Neutrophil (primary cell): ENCODE results near the gene PNRC2.
"Not testable (repeated sequence)": the region's sequence is repeated elsewhere in the genome, so short reads cannot be mapped to it uniquely, and the experiment has no call there.

Experiments used
- H3K27ac ChIP-seq: fragments of 200-600 bp; sonication (generic); 2 replicates; pipeline ENCODE4 v1.5.1; 2016; ENCODE audit warnings: mild to moderate bottlenecking, moderate library complexity
- H3K27me3 ChIP-seq: fragments of 200-600 bp; sonication (generic); 2 replicates; pipeline ENCODE4 v1.6.0; 2016; ENCODE audit warnings: mild to moderate bottlenecking
- H3K36me3 ChIP-seq: fragments of 200-600 bp; sonication (generic); 2 replicates; pipeline ENCODE4 v1.5.1; 2017
- H3K4me1 ChIP-seq, 2 experiments: fragments of 200-600 bp in 1 of 2; sonication (generic) in 1 of 2; 1 replicate in 1 of 2; 2 replicates in 1 of 2; pipeline versions ENCODE4 v1.5.1 to v1.6.1; 2013 to 2016; ENCODE audit warnings: low read depth in 1 of 2, low read length in 1 of 2, mild to moderate bottlenecking in 1 of 2, moderate library complexity in 1 of 2; ENCODE audit not compliant: control insufficient read depth in 1 of 2, insufficient read depth in 1 of 2
- H3K4me3 ChIP-seq, 2 experiments: fragments of 200-600 bp in 1 of 2; sonication (generic) in 1 of 2; 1 replicate in 1 of 2; 2 replicates in 1 of 2; pipeline ENCODE4 v1.5.1; 2013 to 2016; ENCODE audit warnings: low read depth in 1 of 2, low read length in 1 of 2, mild to moderate bottlenecking in 1 of 2, moderate library complexity in 1 of 2
- H3K9me3 ChIP-seq: fragments of 200-600 bp; sonication (generic); 2 replicates; pipeline ENCODE4 v1.5.1; 2016
- CTCF ChIP-seq: fragments of 200-600 bp; sonication (generic); IDR thresholded peaks from 2 replicates; pipeline ENCODE4 v1.5.1; 2016; ENCODE audit warnings: antibody characterized with exemption

Gene PNRC2

GRCh38 chr1:23979387-23979880 lies 19.8 kb downstream of the PNRC2 start:
- Histone ChIP-seq H3K9me3 (no peaks in the 10 kb centered on the region), H3K4me3 (peak overlapping the region; percentile 93 to 99), H3K27ac (peak overlapping the region; percentile 94), H3K27me3 (no peaks in the 10 kb centered on the region), H3K36me3 (peaks cover under 1% of the 10 kb centered on the region), H3K4me1 (peaks cover 20 to 27% of the 10 kb centered on the region in 2 experiments)
- TF ChIP-seq CTCF = no peak

GRCh38 chr1:23979881-23980727 lies 20.5 kb downstream of the PNRC2 start, which contains the start of gene SRSF10:
Gene SRSF10 (minus strand): TSS chr1:23980327. CDS start chr1:23980255, 72 bp downstream.
- H3K9me3 ChIP-seq = no peaks in the 10 kb centered on the region
- H3K4me1 ChIP-seq = peaks cover 20 to 27% of the 10 kb centered on the region in 2 experiments
- H3K4me3 ChIP-seq = peak within 1 kb of the TSS; percentile 93 to 99
- TF ChIP-seq CTCF = peak; percentile 72
- H3K27me3 ChIP-seq = no peaks in the 10 kb centered on the region
- H3K36me3 ChIP-seq = no peaks in the 10 kb centered on the region
- peak within 1 kb of the TSS; percentile 94 for H3K27ac ChIP-seq

- peak overlapping the region; percentile 93 to 99 for H3K4me3 ChIP-seq
- no peak for TF ChIP-seq CTCF
- peak overlapping the region; percentile 94 for H3K27ac ChIP-seq
- H3K9me3 ChIP-seq = no peaks in the 10 kb centered on the region
- H3K4me1 ChIP-seq = peaks cover 20 to 27% of the 10 kb centered on the region in 2 experiments
- H3K27me3 ChIP-seq = no peaks in the 10 kb centered on the region
- H3K36me3 ChIP-seq = no peaks in the 10 kb centered on the region
These were observed 21.1 kb downstream of the PNRC2 start for GRCh38 chr1:23980728-23981070.

GRCh38 chr1:23984417-23985186 lies 25.0 kb downstream of the PNRC2 start:
- no peaks in the 10 kb centered on the region for H3K36me3 ChIP-seq
- no peaks in the 10 kb centered on the region for H3K27me3 ChIP-seq
- H3K27ac ChIP-seq = no peak overlapping the region
- peaks cover 8 to 9% of the 10 kb centered on the region in 2 experiments for H3K4me1 ChIP-seq
- no peak for TF ChIP-seq CTCF
- H3K9me3 ChIP-seq = no peaks in the 10 kb centered on the region
- no peak overlapping the region for H3K4me3 ChIP-seq

GRCh38 chr1:23987038-23987437 lies 27.4 kb downstream of the PNRC2 start:
- not testable (repeated sequence) for H3K4me3 ChIP-seq

More at GRCh38 chr1:23987038-23987437, 27.4 kb downstream of the PNRC2 start:
- not testable (repeated sequence) for H3K4me1 ChIP-seq, H3K27ac ChIP-seq, H3K27me3 ChIP-seq, H3K36me3 ChIP-seq, H3K9me3 ChIP-seq
